Panc1 (cell line): ENCODE data around the gene ATP8B1. TPM values are rescaled to one million over a fixed set of nuclear protein-coding genes. Genes with fewer than 3 reads are reported as not detected.
A peak's percentile ranks its signal among the peaks of the same experiment; 100 is the strongest.

Source experiments
- ATAC-seq: fragments of 200-7000 bp; cut with Tn5 transposase; 2 replicates; pipeline ENCODE4 v1.9.1; 2020; ENCODE audit warnings: mild to moderate bottlenecking, moderate library complexity
- BruUV-seq: library from RNA; stranded (reverse); fragments of 400-500 nt; replicated peaks from 2 replicates; lab custom pipeline; 2021; lab: Mats Ljungman, UMichigan
- CTCF ChIA-PET: fragments of 300-600 bp; sonication (Branson Sonifier 250); formaldehyde crosslinking; loops from one replicate; lab custom pipeline; 2022; ENCODE audit warnings: antibody characterized with exemption; lab: Charles Lee
- POLR2A ChIA-PET: fragments of 300-600 bp; sonication (Branson Sonifier 250); formaldehyde crosslinking; loops from one replicate; lab custom pipeline; 2022; ENCODE audit warnings: antibody characterized with exemption; lab: Charles Lee
- DNase-seq: peaks from one replicate; pipeline ENCODE4 v3.0.0-alpha.2; 2010; ENCODE audit warnings: low read depth, low spot score
- H3K27ac ChIP-seq: 2 replicates; pipeline ENCODE4 v1.5.1; 2011; ENCODE audit warnings: mild to moderate bottlenecking, low read length, inconsistent platforms
- H3K27me3 ChIP-seq: fragments of 200-500 bp; sonication (Bioruptor generic); 2 replicates; pipeline ENCODE4 v1.6.0; 2014; ENCODE audit warnings: low read length, inconsistent platforms; ENCODE audit not compliant: control insufficient read depth, insufficient read depth
- H3K36me3 ChIP-seq: fragments of 200-500 bp; sonication (Bioruptor generic); 2 replicates; pipeline ENCODE4 v1.5.1; 2014; ENCODE audit warnings: inconsistent platforms, mild to moderate bottlenecking, low read length, moderate library complexity; ENCODE audit not compliant: control insufficient read depth, insufficient read depth
- H3K4me1 ChIP-seq: 2 replicates; pipeline ENCODE4 v1.5.1; 2011; ENCODE audit warnings: inconsistent platforms, mild to moderate bottlenecking, low read length, moderate library complexity; ENCODE audit not compliant: control insufficient read depth, insufficient read depth
- H3K4me3 ChIP-seq, 2 experiments: 2 replicates each; pipeline ENCODE4 v1.5.1; 2011 to 2012; ENCODE audit warnings: low read depth in 2 of 2, low read length in 2 of 2, mild to moderate bottlenecking in 2 of 2, inconsistent platforms in 1 of 2, moderate library complexity in 1 of 2
- H3K9me3 ChIP-seq: fragments of 200-500 bp; sonication (Bioruptor generic); 2 replicates; pipeline ENCODE4 v1.5.1; 2014; ENCODE audit warnings: low read depth, mild to moderate bottlenecking, inconsistent platforms, low read length, moderate library complexity; ENCODE audit not compliant: control insufficient read depth, insufficient read depth
- CTCF ChIP-seq: fragments of 450-650 bp; IDR thresholded peaks from 2 replicates; pipeline ENCODE4 v1.5.1; 2017; ENCODE audit warnings: mild to moderate bottlenecking
- POLR2AphosphoS5 ChIP-seq: IDR thresholded peaks from 2 replicates; pipeline ENCODE4 v1.6.1; 2012; ENCODE audit warnings: mild to moderate bottlenecking, low read depth, low read length, moderate library complexity
- REST ChIP-seq, 2 experiments: IDR thresholded peaks; 2 replicates each; pipeline ENCODE4 v1.6.1; 2011 to 2012; ENCODE audit warnings: low read depth in 2 of 2, control low read depth in 1 of 2, low read length in 1 of 2, mild to moderate bottlenecking in 1 of 2, moderate library complexity in 1 of 2; ENCODE audit not compliant: insufficient read depth in 1 of 2
- SIN3A ChIP-seq: IDR thresholded peaks from 2 replicates; pipeline ENCODE4 v1.6.1; 2012; ENCODE audit warnings: low read depth, mild to moderate bottlenecking, low read length, moderate library complexity, borderline replicate concordance; ENCODE audit not compliant: insufficient read depth
- TCF7L2 ChIP-seq: IDR thresholded peaks from 2 replicates; pipeline ENCODE4 v1.6.1; 2011; ENCODE audit warnings: mild to moderate bottlenecking, low read depth, low read length, inconsistent platforms
- in situ Hi-C: cut with HindIII; loops from 2 replicates; pipeline ENCODE4 v1.10.0; 2016; ENCODE audit warnings: low sequenced_read_pairs, low pct_unique_long_range_greater_than_20kb
- intact Hi-C: fragments of 100-400 bp; cut with micrococcal nuclease; formaldehyde crosslinking; loops from one replicate; pipeline ENCODE4 v1.10.0; 2022; ENCODE audit not compliant: unreplicated experiment
- total RNA-seq: library from RNA; stranded (reverse); gene quantifications from one replicate; pipeline ENCODE4 v1.2.1, GENCODE V29; 2021; ENCODE audit not compliant: unreplicated experiment

The ATP8B1 gene
- total RNA-seq, 1 experiment from 2014 or later = 12.5 TPM

- intact Hi-C loops (no loop called here), in situ Hi-C loops (no loop called here)
- TF ChIP-seq TCF7L2 = no peak
- TF ChIP-seq SIN3A = no peak
- TF ChIP-seq POLR2AphosphoS5 = no peak
- TF ChIP-seq REST (IDR thresholded peaks at IDR 0.05; ENCODE audit: insufficient read depth in 1 of 2, low read depth in 2 of 2, low read length in 1 of 2) = no peak
- POLR2A ChIA-PET = interaction anchor here (0.8 kb wide), 1 partner anchor 64 kb away, joined by 8 read pairs; no protein-coding TSS in a partner anchor
- peak overlapping the region; percentile 69 to 74 for H3K4me3 ChIP-seq
- H3K27ac ChIP-seq = peak overlapping the region; percentile 93
- H3K27me3 ChIP-seq = no peaks in the 10 kb centered on the region
- H3K36me3 ChIP-seq = peaks cover 2% of the 10 kb centered on the region; the same call in 1 of the 2 replicates
- ATAC-seq (no peak), DNase-seq (no peak)
- no TSS peak for BruUV-seq
- H3K9me3 ChIP-seq = no peaks in the 10 kb centered on the region
- H3K4me1 ChIP-seq = peaks cover 5% of the 10 kb centered on the region
- CTCF ChIA-PET = no interaction called here
Measured at GRCh38 chr18:57629422-57629821, 173.7 kb downstream of the ATP8B1 start.

GRCh38 chr18:57627488-57627887, 175.6 kb downstream of the ATP8B1 start:
- intact Hi-C loops = no loop called here
- no peak for TF ChIP-seq POLR2AphosphoS5
- TF ChIP-seq TCF7L2 = no peak
- TF ChIP-seq CTCF = no peak
- no peak for TF ChIP-seq SIN3A
- no TSS peak for BruUV-seq

GRCh38 chr18:57624988-57625387, 178.1 kb downstream of the ATP8B1 start:
- intact Hi-C loops (no loop called here), in situ Hi-C loops (no loop called here)
- no peak overlapping the region for H3K4me3 ChIP-seq
- ATAC-seq (no peak), DNase-seq (no peak)
- ChIA-PET POLR2A (no interaction called here), CTCF (no interaction called here)
- TF ChIP-seq SIN3A (no peak), REST (IDR thresholded peaks at IDR 0.05; ENCODE audit: insufficient read depth in 1 of 2, low read depth in 2 of 2, low read length in 1 of 2) (no peak), TCF7L2 (no peak), CTCF (no peak), POLR2AphosphoS5 (no peak)
- H3K27me3 ChIP-seq = no peaks in the 10 kb centered on the region
- H3K27ac ChIP-seq = no peak overlapping the region
- BruUV-seq = no TSS peak
- peaks cover 8% of the 10 kb centered on the region for H3K36me3 ChIP-seq
- no peaks in the 10 kb centered on the region for H3K9me3 ChIP-seq
- H3K4me1 ChIP-seq = peaks cover 6% of the 10 kb centered on the region

More at GRCh38 chr18:57627488-57627887, 175.6 kb downstream of the ATP8B1 start:
- ChIA-PET CTCF (no interaction called here), POLR2A (no interaction called here)
- Histone ChIP-seq H3K27me3 (no peaks in the 10 kb centered on the region), H3K27ac (no peak overlapping the region), H3K36me3 (peaks cover 2% of the 10 kb centered on the region; the same call in 1 of the 2 replicates), H3K4me1 (peaks cover 5% of the 10 kb centered on the region), H3K9me3 (no peaks in the 10 kb centered on the region), H3K4me3 (no peak overlapping the region)
- in situ Hi-C loops = no loop called here
- ATAC-seq (no peak), DNase-seq (no peak)
